ENCODE measurements around the gene PTCH2. TPM values are rescaled to one million over a fixed set of nuclear protein-coding genes. Genes with fewer than 3 reads are reported as not detected.
A peak's percentile ranks its signal among the peaks of the same experiment; 100 is the strongest.

PTCH2 gene
- total RNA-seq, 1 donor from 2014 or later = 1.3 TPM

DNA sequence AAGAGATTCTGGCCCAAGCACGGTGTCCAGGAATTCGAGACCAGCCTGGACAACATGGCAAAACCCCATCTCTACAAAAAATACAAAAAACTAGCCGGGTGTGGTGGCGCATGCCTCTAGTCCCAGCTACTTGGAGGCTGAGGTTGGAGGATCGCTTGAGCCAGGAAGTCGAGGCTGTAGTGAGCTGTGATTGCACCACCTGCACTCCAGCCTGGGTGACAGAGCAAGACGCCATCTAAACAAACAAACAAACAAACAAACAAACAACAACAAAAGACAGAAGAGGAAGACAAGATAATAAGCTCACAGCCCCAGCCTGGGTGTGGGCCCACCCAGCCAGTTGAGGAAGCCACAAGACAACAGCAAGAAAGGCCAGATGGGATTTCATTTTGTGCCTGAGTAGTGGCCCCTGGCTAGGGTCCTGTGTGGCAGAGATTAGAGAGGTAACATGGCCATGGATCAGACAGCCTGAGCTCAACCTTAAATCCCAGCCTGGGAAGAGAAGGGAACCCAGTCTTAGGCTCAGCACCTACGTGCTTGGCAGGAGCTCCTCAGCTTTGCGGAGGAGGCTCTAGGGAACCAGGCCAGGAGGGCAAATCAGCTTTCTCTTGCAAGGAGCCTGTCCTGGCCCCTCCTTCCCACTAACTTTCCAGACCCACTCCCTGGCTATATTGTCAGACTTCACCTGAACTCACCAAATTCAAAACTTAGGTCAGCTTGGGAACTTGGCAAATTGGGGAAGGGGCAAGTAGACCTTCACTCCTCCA lies 50.1 kb downstream of the PTCH2 start:
- DNase-seq (ENCODE audit: low spot score) = peak; percentile 34
- Mint-ChIP-seq H3K4me1 (ENCODE audit: low read depth) (peaks cover 6% of the 10 kb centered on the region), H3K27me3 (ENCODE audit: low read depth) (no peaks in the 10 kb centered on the region), H3K36me3 (ENCODE audit: low read depth) (no peaks in the 10 kb centered on the region), H3K9me3 (ENCODE audit: low read depth) (no peaks in the 10 kb centered on the region), H3K27ac (ENCODE audit: unreplicated experiment) (no peak overlapping the region), H3K4me3 (ENCODE audit: unreplicated experiment) (no peak overlapping the region)
- no peak for TF ChIP-seq CTCF (IDR thresholded peaks at IDR 0.05)

DNA sequence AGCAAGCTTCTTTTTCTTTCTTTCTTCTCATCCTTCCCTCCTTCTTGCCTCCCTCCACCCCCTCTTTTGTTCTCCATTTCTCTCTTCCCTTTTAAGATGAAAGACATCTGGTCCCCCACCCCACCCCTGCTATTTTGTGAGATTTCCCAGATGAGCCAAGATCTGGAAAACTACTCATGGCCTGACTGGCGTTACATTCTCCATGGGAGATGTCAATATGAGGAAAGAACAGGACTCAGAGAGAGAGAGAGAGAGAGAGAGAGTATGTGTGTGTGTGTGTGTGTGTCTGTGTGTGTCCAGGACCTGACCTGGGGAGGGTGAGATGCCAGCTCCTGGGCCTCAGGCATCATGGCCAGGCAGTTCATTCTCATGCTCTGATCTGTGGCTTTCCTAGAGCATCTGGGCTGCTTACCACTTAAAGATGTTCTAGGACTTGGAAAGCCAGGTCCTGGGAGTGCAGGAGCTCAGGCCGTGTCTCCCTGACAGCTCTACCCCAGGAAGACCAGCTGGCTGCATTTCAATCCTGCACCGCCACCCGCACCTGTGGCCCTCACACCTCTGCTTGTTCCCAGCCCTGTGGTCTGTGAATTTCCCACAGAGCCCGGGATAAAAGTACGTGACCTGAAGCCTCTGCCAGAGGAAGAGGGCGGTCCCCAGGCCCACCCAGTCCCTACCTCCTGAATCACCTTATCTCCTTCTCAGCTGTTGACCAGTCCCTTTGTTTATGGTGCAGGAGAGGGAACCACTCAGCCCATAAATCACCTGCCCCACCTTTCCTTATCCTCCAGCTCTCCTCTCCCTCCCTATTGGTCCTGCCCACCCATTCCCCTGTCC lies 51.9 kb downstream of the PTCH2 start:
- H3K36me3 Mint-ChIP-seq (ENCODE audit: low read depth) = no peaks in the 10 kb centered on the region
- no peaks in the 10 kb centered on the region for H3K27me3 Mint-ChIP-seq (ENCODE audit: low read depth)
- H3K27ac Mint-ChIP-seq (ENCODE audit: unreplicated experiment) = no peak overlapping the region
- peak; percentile 71 for DNase-seq (ENCODE audit: low spot score)
- H3K4me1 Mint-ChIP-seq (ENCODE audit: low read depth) = peaks cover 9% of the 10 kb centered on the region
- H3K9me3 Mint-ChIP-seq (ENCODE audit: low read depth) = no peaks in the 10 kb centered on the region
- no peak for TF ChIP-seq CTCF (IDR thresholded peaks at IDR 0.05)
- H3K4me3 Mint-ChIP-seq (ENCODE audit: unreplicated experiment) = no peak overlapping the region

DNA sequence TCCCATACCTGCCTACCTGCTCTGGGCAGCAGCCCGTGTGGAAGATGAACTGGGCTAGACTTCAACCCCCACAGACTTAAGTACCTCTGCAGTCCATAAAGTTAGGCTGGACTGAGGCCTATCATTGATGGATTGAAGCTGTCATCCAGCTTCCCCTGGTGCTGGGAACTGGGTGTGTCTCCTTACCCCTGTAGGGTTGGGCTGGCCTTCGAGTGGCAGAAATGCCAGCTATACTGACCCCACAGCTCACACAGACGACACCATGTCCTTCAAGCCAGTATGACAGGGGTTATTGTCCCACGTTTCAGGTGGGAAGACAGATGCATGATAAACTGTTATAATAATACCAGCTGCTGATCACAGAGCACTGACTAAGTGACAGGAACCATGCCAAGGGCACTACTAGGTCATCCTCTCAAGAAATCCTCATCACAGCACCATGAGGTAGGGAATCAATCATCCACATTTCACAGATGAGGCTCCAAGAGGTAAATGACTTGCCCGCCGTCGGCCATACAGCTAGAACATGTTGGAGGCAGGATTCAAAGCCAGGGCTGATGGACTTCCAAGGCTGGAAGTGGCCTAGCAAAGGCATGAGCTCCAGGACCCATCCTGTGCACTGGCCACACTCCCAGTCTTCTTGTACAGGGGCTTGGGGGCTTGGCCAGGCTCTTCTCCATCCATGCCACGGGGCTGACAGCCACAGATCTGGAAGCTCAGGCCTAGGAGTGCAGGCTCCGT lies 54.8 kb downstream of the PTCH2 start, which contains the start of gene BEST4:
TSS of gene BEST4 (minus strand) at position 51 of the 741 bp plus-strand sequence. CDS start 465 bp downstream, outside the sequence.
- no peak within 1 kb of the TSS for H3K27ac Mint-ChIP-seq (ENCODE audit: unreplicated experiment)
- H3K9me3 Mint-ChIP-seq (ENCODE audit: low read depth) = no peaks in the 10 kb centered on the region
- peaks cover 21% of the 10 kb centered on the region for H3K4me1 Mint-ChIP-seq (ENCODE audit: low read depth)
- no peak within 1 kb of the TSS for H3K4me3 Mint-ChIP-seq (ENCODE audit: unreplicated experiment)
- no peak for TF ChIP-seq CTCF (IDR thresholded peaks at IDR 0.05)
- no peaks in the 10 kb centered on the region for H3K36me3 Mint-ChIP-seq (ENCODE audit: low read depth)
- peak; percentile 66 for DNase-seq (ENCODE audit: low spot score)
- no peaks in the 10 kb centered on the region for H3K27me3 Mint-ChIP-seq (ENCODE audit: low read depth)

GRCh38 chr1:44787506-44787905 lies 55.5 kb downstream of the PTCH2 start:
- H3K27ac Mint-ChIP-seq (ENCODE audit: unreplicated experiment) = no peak overlapping the region
- peaks cover 22% of the 10 kb centered on the region for H3K4me1 Mint-ChIP-seq (ENCODE audit: low read depth)
- H3K27me3 Mint-ChIP-seq (ENCODE audit: low read depth) = no peaks in the 10 kb centered on the region
- no peaks in the 10 kb centered on the region for H3K9me3 Mint-ChIP-seq (ENCODE audit: low read depth)
- H3K4me3 Mint-ChIP-seq (ENCODE audit: unreplicated experiment) = no peak overlapping the region
- no peaks in the 10 kb centered on the region for H3K36me3 Mint-ChIP-seq (ENCODE audit: low read depth)
- no peak for TF ChIP-seq CTCF (IDR thresholded peaks at IDR 0.05)
- DNase-seq (ENCODE audit: low spot score) = peak; percentile 52
